ENCODE measurements around the gene GAREM1.
A peak's percentile ranks its signal among the peaks of the same experiment; 100 is the strongest.

Gene GAREM1

GRCh38 chr18:32425466-32425865 is 45.2 kb downstream of the GAREM1 start:
- DNase-seq (ENCODE audit: low spot score): no peak

- no peak for DNase-seq (ENCODE audit: low spot score)
Observed at GRCh38 chr18:32424696-32425095, 46.0 kb downstream of the GAREM1 start.

GRCh38 chr18:32422978-32423740 is 47.5 kb downstream of the GAREM1 start:
- no peak for DNase-seq (ENCODE audit: low spot score)

GRCh38 chr18:32422201-32422600 is 48.5 kb downstream of the GAREM1 start:
- no peak for DNase-seq (ENCODE audit: low spot score)

GRCh38 chr18:32420084-32420750 is 50.5 kb downstream of the GAREM1 start:
- DNase-seq (ENCODE audit: low spot score): no peak

GRCh38 chr18:32418148-32418547 is 52.5 kb downstream of the GAREM1 start:
- DNase-seq (ENCODE audit: low spot score): no peak

GRCh38 chr18:32405588-32405987 is 65.1 kb downstream of the GAREM1 start:
- DNase-seq (ENCODE audit: low spot score): no peak

- DNase-seq (ENCODE audit: low spot score): no peak
Observed at GRCh38 chr18:32401621-32402020, 69.1 kb downstream of the GAREM1 start.

GRCh38 chr18:32393407-32393806 is 77.3 kb downstream of the GAREM1 start:
- no peak for DNase-seq (ENCODE audit: low spot score)

GRCh38 chr18:32391126-32391525 is 79.6 kb downstream of the GAREM1 start:
- no peak for DNase-seq (ENCODE audit: low spot score)

GRCh38 chr18:32389858-32390257 is 80.8 kb downstream of the GAREM1 start:
- no peak for DNase-seq (ENCODE audit: low spot score)

- DNase-seq (ENCODE audit: low spot score): no peak
Observed at GRCh38 chr18:32389191-32389590, 81.5 kb downstream of the GAREM1 start.

- DNase-seq (ENCODE audit: low spot score): no peak
Observed at GRCh38 chr18:32386471-32386870, 84.2 kb downstream of the GAREM1 start.

- DNase-seq (ENCODE audit: low spot score): no peak
Observed at GRCh38 chr18:32383050-32383819, 87.4 kb downstream of the GAREM1 start.

- no peak for DNase-seq (ENCODE audit: low spot score)
Observed at GRCh38 chr18:32381761-32382160, 88.9 kb downstream of the GAREM1 start.

- no peak for DNase-seq (ENCODE audit: low spot score)
Observed at GRCh38 chr18:32380559-32380958, 90.1 kb downstream of the GAREM1 start.

- no peak for DNase-seq (ENCODE audit: low spot score)
Observed at GRCh38 chr18:32379891-32380290, 90.8 kb downstream of the GAREM1 start.

GRCh38 chr18:32378705-32379104 is 92.0 kb downstream of the GAREM1 start:
- DNase-seq (ENCODE audit: low spot score): peak; percentile 20

GRCh38 chr18:32373995-32374394 is 96.7 kb downstream of the GAREM1 start:
- no peak for DNase-seq (ENCODE audit: low spot score)

- no peak for DNase-seq (ENCODE audit: low spot score)
Observed at GRCh38 chr18:32373505-32373904, 97.2 kb downstream of the GAREM1 start.

GRCh38 chr18:32372381-32373061 is 98.2 kb downstream of the GAREM1 start:
- DNase-seq (ENCODE audit: low spot score): peak; percentile 20

- DNase-seq (ENCODE audit: low spot score): no peak
Observed at GRCh38 chr18:32372047-32372380, 98.7 kb downstream of the GAREM1 start.
